Loucy (cell line): ENCODE results near the gene NFASC.

Experiments
- H2AFZ ChIP-seq: fragments of 200-600 bp; sonication (generic); 2 replicates; pipeline ENCODE4 v1.6.0; 2016; ENCODE audit warnings: antibody characterized with exemption, mild to moderate bottlenecking, low read length, moderate library complexity
- H3F3A ChIP-seq: fragments of 200-600 bp; 2 replicates; pipeline ENCODE4 v1.6.0; 2016; ENCODE audit warnings: antibody characterized with exemption, low read depth, mild to moderate bottlenecking
- H3K27me3 ChIP-seq: fragments of 200-600 bp; sonication (generic); 2 replicates; pipeline ENCODE4 v1.6.1; 2014; ENCODE audit warnings: low read length, mild to moderate bottlenecking; ENCODE audit not compliant: insufficient read depth, poor library complexity, severe bottlenecking
- H3K36me3 ChIP-seq: fragments of 200-600 bp; sonication (generic); 2 replicates; pipeline ENCODE4 v1.6.1; 2016; ENCODE audit warnings: low read length; ENCODE audit not compliant: insufficient read depth
- H3K4me1 ChIP-seq: fragments of 200-600 bp; sonication (generic); 2 replicates; pipeline ENCODE4 v1.5.1; 2014; ENCODE audit warnings: low read length, mild to moderate bottlenecking; ENCODE audit not compliant: insufficient read depth, poor library complexity, severe bottlenecking
- H3K4me2 ChIP-seq: fragments of 200-600 bp; sonication (generic); 2 replicates; pipeline ENCODE4 v1.6.0; 2014; ENCODE audit warnings: antibody characterized with exemption, low read length, low read depth, mild to moderate bottlenecking; ENCODE audit not compliant: poor library complexity, severe bottlenecking
- H3K4me3 ChIP-seq: fragments of 200-600 bp; sonication (generic); 2 replicates; pipeline ENCODE4 v1.5.1; 2014; ENCODE audit warnings: low read length, mild to moderate bottlenecking, mixed read lengths; ENCODE audit not compliant: poor library complexity, severe bottlenecking
- H3K79me2 ChIP-seq: fragments of 200-600 bp; sonication (generic); 2 replicates; pipeline ENCODE4 v1.6.1; 2014; ENCODE audit warnings: low read length; ENCODE audit not compliant: insufficient read depth
- H3K9ac ChIP-seq: fragments of 200-600 bp; sonication (generic); 2 replicates; pipeline ENCODE4 v1.6.0; 2014; ENCODE audit warnings: mild to moderate bottlenecking, low read depth, low read length, moderate library complexity; ENCODE audit not compliant: poor library complexity, severe bottlenecking
- H3K9me2 ChIP-seq: fragments of 200-600 bp; sonication (generic); replicated peaks from 2 replicates; pipeline ENCODE4 v1.6.1; 2016; ENCODE audit warnings: low read depth, low read length, mixed read lengths
- H3K9me3 ChIP-seq: fragments of 200-600 bp; sonication (generic); 2 replicates; pipeline ENCODE4 v1.6.1; 2014; ENCODE audit warnings: mild to moderate bottlenecking, antibody characterized with exemption, low read length, low read depth; ENCODE audit not compliant: insufficient read depth
- H4K20me1 ChIP-seq: fragments of 200-600 bp; sonication (generic); 2 replicates; pipeline ENCODE4 v1.6.0; 2014; ENCODE audit warnings: antibody characterized with exemption, low read length, mild to moderate bottlenecking; ENCODE audit not compliant: insufficient read depth, poor library complexity, severe bottlenecking
- EZH2phosphoT487 ChIP-seq: fragments of 200-600 bp; IDR thresholded peaks from 2 replicates; pipeline ENCODE4 v1.6.1; 2018; ENCODE audit warnings: antibody characterized with exemption, mild to moderate bottlenecking, moderate library complexity, borderline replicate concordance
- TF ChIP-seq, protein P1 (sequence below): fragments of 200-600 bp; sonication (generic); conservative IDR thresholded peaks from 2 replicates; pipeline ENCODE4 v1.5.1; 2014; ENCODE audit warnings: mild to moderate bottlenecking, antibody characterized with exemption, low read length

The NFASC gene

DNA sequence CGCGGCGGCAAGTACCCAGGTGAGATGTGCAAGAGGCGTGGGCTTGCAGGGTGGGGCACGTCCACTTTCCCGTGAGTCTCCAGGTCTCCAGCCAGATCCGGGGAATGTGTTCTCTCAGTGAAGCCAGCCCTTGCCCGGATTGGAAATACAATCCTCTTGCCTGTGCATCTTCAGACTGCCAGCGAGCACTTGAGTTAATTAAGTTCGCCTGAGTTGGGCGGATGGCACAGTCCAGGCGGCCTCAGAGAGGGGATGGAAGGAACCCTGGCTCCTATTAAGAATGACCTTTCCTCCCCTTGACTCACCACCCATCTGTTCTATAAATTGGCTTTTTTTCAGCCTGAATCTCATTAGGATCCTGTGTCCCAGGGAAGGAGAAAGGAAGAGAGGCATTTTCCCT is 139.0 kb downstream of the NFASC start:
- no peak overlapping the region for H3K4me3 ChIP-seq
- no peaks in the 10 kb centered on the region for H3K9me3 ChIP-seq
- H3F3A ChIP-seq: no peaks in the 10 kb centered on the region
- TF ChIP-seq, protein P1, sequence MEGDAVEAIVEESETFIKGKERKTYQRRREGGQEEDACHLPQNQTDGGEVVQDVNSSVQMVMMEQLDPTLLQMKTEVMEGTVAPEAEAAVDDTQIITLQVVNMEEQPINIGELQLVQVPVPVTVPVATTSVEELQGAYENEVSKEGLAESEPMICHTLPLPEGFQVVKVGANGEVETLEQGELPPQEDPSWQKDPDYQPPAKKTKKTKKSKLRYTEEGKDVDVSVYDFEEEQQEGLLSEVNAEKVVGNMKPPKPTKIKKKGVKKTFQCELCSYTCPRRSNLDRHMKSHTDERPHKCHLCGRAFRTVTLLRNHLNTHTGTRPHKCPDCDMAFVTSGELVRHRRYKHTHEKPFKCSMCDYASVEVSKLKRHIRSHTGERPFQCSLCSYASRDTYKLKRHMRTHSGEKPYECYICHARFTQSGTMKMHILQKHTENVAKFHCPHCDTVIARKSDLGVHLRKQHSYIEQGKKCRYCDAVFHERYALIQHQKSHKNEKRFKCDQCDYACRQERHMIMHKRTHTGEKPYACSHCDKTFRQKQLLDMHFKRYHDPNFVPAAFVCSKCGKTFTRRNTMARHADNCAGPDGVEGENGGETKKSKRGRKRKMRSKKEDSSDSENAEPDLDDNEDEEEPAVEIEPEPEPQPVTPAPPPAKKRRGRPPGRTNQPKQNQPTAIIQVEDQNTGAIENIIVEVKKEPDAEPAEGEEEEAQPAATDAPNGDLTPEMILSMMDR: no peak
- no peak for TF ChIP-seq EZH2phosphoT487
- no peaks in the 10 kb centered on the region for H4K20me1 ChIP-seq
- H3K79me2 ChIP-seq: no peaks in the 10 kb centered on the region
- H3K9ac ChIP-seq: no peak overlapping the region
- no peak overlapping the region for H2AFZ ChIP-seq
- no peaks in the 10 kb centered on the region for H3K9me2 ChIP-seq
- no peak overlapping the region for H3K4me2 ChIP-seq
- H3K36me3 ChIP-seq: no peaks in the 10 kb centered on the region
- H3K4me1 ChIP-seq: peaks cover 15% of the 10 kb centered on the region
- no peaks in the 10 kb centered on the region for H3K27me3 ChIP-seq

DNA sequence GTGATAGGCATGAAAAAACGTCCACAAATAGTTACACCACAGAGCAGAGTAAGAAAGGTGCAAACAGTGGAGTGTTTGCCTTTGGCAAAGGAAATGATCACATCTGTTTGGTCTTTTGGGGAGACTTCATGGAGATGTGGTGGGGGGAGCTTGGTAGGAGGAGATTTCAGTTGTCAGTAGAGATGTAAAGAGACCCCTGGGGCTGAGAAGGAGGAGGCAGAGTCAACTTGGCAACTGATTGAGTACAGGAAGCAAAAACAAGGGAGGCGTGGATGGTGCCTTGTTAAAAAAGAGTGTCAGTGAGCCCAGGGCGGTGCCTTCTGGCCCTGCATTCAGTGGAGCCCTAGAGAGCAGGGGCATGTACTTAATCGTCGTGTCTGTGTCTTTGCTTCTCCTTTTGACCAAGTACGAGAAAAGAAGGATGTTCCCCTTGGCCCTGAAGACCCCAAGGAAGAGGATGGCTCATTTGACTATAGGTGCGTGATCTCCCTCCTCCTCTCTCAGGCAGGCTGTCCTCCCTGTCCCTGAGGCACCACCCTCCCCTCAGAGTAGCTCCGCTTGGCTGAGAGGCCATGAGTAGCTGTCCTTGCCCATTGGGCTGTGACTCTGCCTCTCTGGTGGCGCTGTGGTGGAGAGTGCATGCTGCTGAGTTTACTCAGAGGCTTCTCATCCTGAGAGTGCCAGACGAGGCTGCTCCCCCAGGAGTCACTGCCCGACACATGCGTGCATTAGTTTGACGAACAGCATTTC is 141.9 kb downstream of the NFASC start:
- Histone ChIP-seq H3K4me2 (no peak overlapping the region), H3K9ac (peak overlapping the region; percentile 5), H3K4me1 (peaks cover 15% of the 10 kb centered on the region), H4K20me1 (no peaks in the 10 kb centered on the region), H3K36me3 (no peaks in the 10 kb centered on the region), H3K79me2 (no peaks in the 10 kb centered on the region), H3K4me3 (no peak overlapping the region), H3F3A (no peaks in the 10 kb centered on the region), H3K9me2 (no peaks in the 10 kb centered on the region), H3K27me3 (no peaks in the 10 kb centered on the region), H3K9me3 (no peaks in the 10 kb centered on the region), H2AFZ (no peak overlapping the region)
- no peak for TF ChIP-seq EZH2phosphoT487
- TF ChIP-seq, protein P1: no peak

- H3K4me3 ChIP-seq: no peak overlapping the region
- H3K79me2 ChIP-seq: no peaks in the 10 kb centered on the region
- H3K9ac ChIP-seq: no peak overlapping the region
- H3K9me3 ChIP-seq: no peaks in the 10 kb centered on the region
- TF ChIP-seq, protein P1: no peak
- TF ChIP-seq EZH2phosphoT487: no peak
- no peaks in the 10 kb centered on the region for H4K20me1 ChIP-seq
- no peaks in the 10 kb centered on the region for H3F3A ChIP-seq
- H3K9me2 ChIP-seq: no peaks in the 10 kb centered on the region
- no peaks in the 10 kb centered on the region for H3K27me3 ChIP-seq
- H3K4me1 ChIP-seq: peaks cover 15% of the 10 kb centered on the region
- H2AFZ ChIP-seq: no peak overlapping the region
- H3K36me3 ChIP-seq: no peaks in the 10 kb centered on the region
- H3K4me2 ChIP-seq: no peak overlapping the region
Observed at GRCh38 chr1:205013683-205014367, 143.2 kb downstream of the NFASC start.
